Measurements from ENCODE around the gene PAIP2.

GRCh38 chr5:139341187-139341688, 416 bp upstream of the PAIP2 start:
- TF ChIP-seq, protein P1, sequence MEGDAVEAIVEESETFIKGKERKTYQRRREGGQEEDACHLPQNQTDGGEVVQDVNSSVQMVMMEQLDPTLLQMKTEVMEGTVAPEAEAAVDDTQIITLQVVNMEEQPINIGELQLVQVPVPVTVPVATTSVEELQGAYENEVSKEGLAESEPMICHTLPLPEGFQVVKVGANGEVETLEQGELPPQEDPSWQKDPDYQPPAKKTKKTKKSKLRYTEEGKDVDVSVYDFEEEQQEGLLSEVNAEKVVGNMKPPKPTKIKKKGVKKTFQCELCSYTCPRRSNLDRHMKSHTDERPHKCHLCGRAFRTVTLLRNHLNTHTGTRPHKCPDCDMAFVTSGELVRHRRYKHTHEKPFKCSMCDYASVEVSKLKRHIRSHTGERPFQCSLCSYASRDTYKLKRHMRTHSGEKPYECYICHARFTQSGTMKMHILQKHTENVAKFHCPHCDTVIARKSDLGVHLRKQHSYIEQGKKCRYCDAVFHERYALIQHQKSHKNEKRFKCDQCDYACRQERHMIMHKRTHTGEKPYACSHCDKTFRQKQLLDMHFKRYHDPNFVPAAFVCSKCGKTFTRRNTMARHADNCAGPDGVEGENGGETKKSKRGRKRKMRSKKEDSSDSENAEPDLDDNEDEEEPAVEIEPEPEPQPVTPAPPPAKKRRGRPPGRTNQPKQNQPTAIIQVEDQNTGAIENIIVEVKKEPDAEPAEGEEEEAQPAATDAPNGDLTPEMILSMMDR (IDR thresholded peaks at IDR 0.05; ENCODE audit: insufficient read depth, low read length), result no peak
- TF ChIP-seq REST (IDR thresholded peaks at IDR 0.05; ENCODE audit: insufficient replicate concordance, low read depth) (no peak), GABPA (IDR thresholded peaks at IDR 0.05; ENCODE audit: low read depth) (no peak)
